ENCODE measurements around the gene KMT2C. TPM values are rescaled to one million over a fixed set of nuclear protein-coding genes. Genes with fewer than 3 reads are reported as not detected.

Gene KMT2C
- total and polyA plus RNA-seq, 2 of the 8 experiments (the other 6 are each of a cell fraction or from before 2014, with no cell fraction given), result 9.1 to 40.8 TPM

- no peak overlapping the region for H2AK5ac ChIP-seq (ENCODE audit: low read depth, low read length)
- POLR2A ChIA-PET (ENCODE audit: partially characterized antibody), result interaction anchor here (0.6 kb wide), 1 partner anchor 412 kb away, joined by 3 read pairs; no protein-coding TSS in a partner anchor
- CTCF ChIA-PET (ENCODE audit: partially characterized antibody), result interaction anchor here (0.6 to 1.3 kb wide), 3 partner anchors 21 to 27 kb away, joined by 3 to 4 read pairs (median 4); no protein-coding TSS in a partner anchor
- no peak for TF ChIP-seq EZH2 (IDR thresholded peaks at IDR 0.05; ENCODE audit: low read depth, low read length, severe bottlenecking)
- TF ChIP-seq CTCF (IDR thresholded peaks at IDR 0.05; ENCODE audit: control extremely low read depth in 1 of 3, insufficient read depth in 1 of 3, low read depth in 1 of 3, low read length in 3 of 3), result no peak
- TF ChIP-seq SIRT6 (IDR thresholded peaks at IDR 0.05; ENCODE audit: low read length), result no peak
- TF ChIP-seq GABPA (IDR thresholded peaks at IDR 0.05; ENCODE audit: borderline replicate concordance, insufficient read depth, low read length), result no peak
- no peak for TF ChIP-seq RFX5 (IDR thresholded peaks at IDR 0.05; ENCODE audit: borderline replicate concordance, low read depth, low read length)
- no peak for TF ChIP-seq POU5F1 (IDR thresholded peaks at IDR 0.05; ENCODE audit: low read depth, low read length)
- TF ChIP-seq USF2 (IDR thresholded peaks at IDR 0.05; ENCODE audit: low read length), result no peak
- TF ChIP-seq JUN (IDR thresholded peaks at IDR 0.05; ENCODE audit: low read depth, low read length), result no peak
These were observed 121.8 kb downstream of the KMT2C start for GRCh38 chr7:152313831-152314604.

More at GRCh38 chr7:152313831-152314604, 121.8 kb downstream of the KMT2C start:
- Histone ChIP-seq H3K4me1 (replicated peaks in 1 of 4; ENCODE audit: control insufficient read depth in 3 of 4, insufficient read depth in 4 of 4, low read length in 3 of 4) (no peaks in the 10 kb centered on the region), H2BK120ac (replicated peaks; ENCODE audit: low read depth, low read length) (no peak overlapping the region), H3K36me3 (ENCODE audit: control insufficient read depth in 2 of 4, insufficient read depth in 4 of 4, low read length in 3 of 4) (peaks cover 0 to 9% (median 4%) of the 10 kb centered on the region in 4 experiments; a peak in 3 of 8 replicates), H2BK15ac (ENCODE audit: low read length) (no peak overlapping the region), H2AFZ (ENCODE audit: low read length) (no peak overlapping the region), H4K91ac (replicated peaks; ENCODE audit: insufficient read length, low read length) (no peak overlapping the region), H3K4me3 (ENCODE audit: extremely low read depth in 1 of 4, insufficient read depth in 2 of 4, low read depth in 3 of 4, low read length in 4 of 4) (no peak overlapping the region), H3K23ac (ENCODE audit: insufficient read length) (no peak overlapping the region), H3K4me2 (ENCODE audit: insufficient read depth in 1 of 2, low read depth in 2 of 2, low read length in 2 of 2) (no peak overlapping the region), H3K9me3 (ENCODE audit: insufficient read depth in 2 of 2, low read depth in 1 of 2, low read length in 1 of 2) (no peaks in the 10 kb centered on the region), H3K79me1 (ENCODE audit: low read depth, low read length) (no peaks in the 10 kb centered on the region), H3K4ac (replicated peaks; ENCODE audit: insufficient read length, low read depth, low read length) (no peak overlapping the region), H4K5ac (ENCODE audit: insufficient read length, low read depth, low read length) (no peak overlapping the region), H3K27me3 (replicated peaks in 1 of 4; ENCODE audit: control insufficient read depth in 3 of 4, extremely low read depth in 1 of 4, insufficient read depth in 3 of 4, low read length in 3 of 4) (no peaks in the 10 kb centered on the region), H3K23me2 (ENCODE audit: low read depth, low read length) (no peaks in the 10 kb centered on the region), H3K14ac (ENCODE audit: insufficient read length) (no peak overlapping the region), H2BK20ac (ENCODE audit: low read length) (no peak overlapping the region), H2BK12ac (ENCODE audit: low read depth, low read length) (no peak overlapping the region), H3K18ac (ENCODE audit: extremely low read depth, low read length) (no peak overlapping the region), H3K79me2 (ENCODE audit: control insufficient read depth in 1 of 2, insufficient read depth in 2 of 2, low read length in 2 of 2) (peaks cover 0 to 7% of the 10 kb centered on the region in 2 experiments; a peak in 2 of 4 replicates), H4K20me1 (replicated peaks in 1 of 2; ENCODE audit: control insufficient read depth in 1 of 2, insufficient read depth in 2 of 2, low read length in 2 of 2) (peaks cover 0 to 2% of the 10 kb centered on the region in 2 experiments), H3K56ac (replicated peaks; ENCODE audit: insufficient read length, low read depth, low read length) (no peak overlapping the region), H3K27ac (ENCODE audit: low read depth, low read length) (no peak overlapping the region), H4K8ac (ENCODE audit: extremely low read depth, insufficient read depth, low read length) (no peak overlapping the region), H3K9ac (replicated peaks in 1 of 4; ENCODE audit: extremely low read depth in 1 of 4, low read depth in 3 of 4, low read length in 3 of 4) (no peak overlapping the region), H2BK5ac (ENCODE audit: low read depth, low read length) (no peak overlapping the region)
- WGBS, 2 experiments (ENCODE audit: extremely low coverage in 1 of 2, insufficient coverage in 1 of 2, insufficient read length in 1 of 2, insufficient replicate concordance in 2 of 2, low coverage in 1 of 2, low lambda C conversion rate in 2 of 2, missing lambda C conversion rate in 1 of 2), result 78% methylated on average over 1 of the region's 1 CpG; no CpG with 5 or more reads in 1 of the 2 experiments
- DNase-seq (ENCODE audit: low read depth in 1 of 2, low spot score in 2 of 2), result no peak
- FAIRE-seq, result no peak

All from H1 (cell line).